ENCODE results near the gene NANOS2.
A peak's percentile ranks its signal among the peaks of the same experiment; 100 is the strongest.

Gene NANOS2

DNA sequence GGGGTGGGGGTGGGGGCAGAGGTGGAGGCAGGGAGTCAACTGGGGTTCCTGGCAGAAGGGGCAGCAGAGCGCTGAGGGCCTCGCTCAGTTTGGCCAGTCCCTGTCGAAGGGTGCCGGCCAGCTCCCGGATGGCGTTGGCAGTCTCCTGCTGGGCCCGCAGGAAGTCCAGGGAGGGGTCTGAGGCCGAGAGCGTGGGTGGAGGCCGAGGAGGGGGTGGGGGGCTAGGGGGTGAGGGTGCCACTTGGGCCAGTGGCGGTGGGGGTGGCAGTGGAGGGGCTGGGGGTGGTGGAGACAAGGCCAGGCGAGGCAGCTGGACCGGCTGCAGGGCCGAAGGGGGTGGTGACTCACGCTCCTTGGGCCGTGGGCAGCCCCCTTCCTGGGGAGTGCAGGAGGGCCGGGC lies 23.7 kb downstream of the NANOS2 start:
- no peak for DNase-seq

DNA sequence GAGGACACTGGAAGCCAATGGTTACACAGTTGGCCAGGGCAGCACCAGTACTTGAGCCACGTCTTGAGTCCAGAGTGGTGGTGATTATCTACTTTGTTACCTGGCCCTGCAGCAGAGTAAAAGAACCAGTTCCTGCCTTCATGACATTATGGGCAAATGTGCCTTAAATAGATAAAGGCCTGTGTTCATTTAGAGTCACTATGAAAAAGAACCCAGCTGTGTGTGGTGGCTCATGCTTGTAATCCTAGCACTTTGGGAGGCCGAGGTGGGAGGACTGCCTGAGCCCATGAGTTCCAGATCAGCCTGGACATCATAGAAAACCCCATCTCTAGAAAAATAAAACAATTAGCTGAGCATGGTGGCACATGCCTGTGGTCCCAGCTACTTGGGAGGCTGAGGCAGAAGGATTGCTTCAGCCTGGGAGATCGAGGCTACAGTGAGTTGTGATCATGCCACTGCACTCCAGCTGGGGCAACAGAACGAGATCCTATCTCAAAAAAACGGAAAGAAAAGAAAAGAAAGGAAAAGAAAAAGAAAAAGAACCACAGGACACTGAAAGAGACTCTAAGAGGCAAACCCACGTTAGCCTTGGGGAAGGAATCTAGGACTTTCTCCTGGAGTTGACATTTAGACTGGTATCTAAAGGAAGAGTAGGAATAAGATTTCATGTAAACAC lies 25.2 kb downstream of the NANOS2 start:
- no peak for DNase-seq

DNA sequence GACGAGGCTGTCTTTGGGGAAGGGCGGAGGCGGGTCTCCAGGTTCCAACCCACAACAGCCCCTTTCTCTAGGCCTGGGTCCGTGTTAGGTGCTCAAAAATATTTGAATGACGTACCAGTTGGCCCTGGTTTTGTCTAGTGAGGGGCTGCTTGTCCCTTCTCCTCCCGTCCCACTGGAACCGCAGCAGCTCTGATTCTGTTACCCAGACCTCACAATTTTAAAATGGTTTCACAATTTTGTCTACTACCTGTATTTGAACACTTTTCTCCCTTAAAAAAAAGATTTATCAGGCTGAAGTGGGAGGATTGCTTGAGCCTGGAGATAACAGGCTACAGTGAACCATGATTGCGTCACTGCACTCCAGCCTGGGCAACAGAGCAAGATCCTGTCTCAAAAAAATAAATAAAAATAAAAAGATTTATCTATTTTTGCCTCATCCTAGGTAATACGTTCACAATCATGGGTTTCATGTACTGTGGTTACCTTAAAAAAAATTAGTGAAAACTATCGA lies 27.3 kb downstream of the NANOS2 start:
- no peak for DNase-seq

DNA sequence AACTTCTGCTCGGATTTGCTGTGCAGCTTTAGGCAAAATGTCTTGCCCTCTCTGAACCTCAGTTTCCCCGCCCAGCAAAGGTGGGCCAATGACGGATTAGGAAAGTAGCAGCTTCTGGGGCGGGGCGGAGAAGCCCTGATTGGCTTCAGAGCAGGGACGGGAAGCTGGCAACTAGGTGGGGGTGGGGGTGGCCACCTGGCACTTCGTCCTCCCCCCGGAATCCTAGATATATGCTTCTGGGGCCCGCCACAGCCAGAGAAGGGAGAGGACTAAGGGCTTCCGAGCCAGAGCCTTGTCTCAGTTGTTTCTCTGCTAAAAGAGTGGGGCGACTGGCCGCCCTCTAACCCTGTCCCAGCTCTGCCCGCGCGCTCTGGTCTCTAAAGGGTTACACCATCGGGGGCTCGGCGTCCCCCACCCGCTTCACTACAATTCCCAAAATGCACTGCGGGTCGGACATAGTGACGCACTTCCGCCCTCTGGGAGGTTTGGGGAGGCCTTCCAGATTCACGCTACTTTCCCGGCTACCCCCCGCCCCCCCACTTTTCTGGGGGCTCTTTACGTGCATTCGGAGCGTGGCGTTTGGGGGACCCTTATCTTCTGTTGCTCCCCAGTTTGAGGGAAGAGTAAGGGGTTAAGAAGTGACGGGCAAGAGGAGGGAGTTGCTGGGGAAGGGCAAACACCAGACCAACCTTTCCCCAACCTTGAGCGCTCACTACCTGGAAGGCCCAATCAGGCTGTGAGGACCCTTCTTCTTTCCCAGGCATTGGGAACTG lies 28.0 kb downstream of the NANOS2 start:
- DNase-seq: peak; percentile 66 to 95 (median 83)

DNA sequence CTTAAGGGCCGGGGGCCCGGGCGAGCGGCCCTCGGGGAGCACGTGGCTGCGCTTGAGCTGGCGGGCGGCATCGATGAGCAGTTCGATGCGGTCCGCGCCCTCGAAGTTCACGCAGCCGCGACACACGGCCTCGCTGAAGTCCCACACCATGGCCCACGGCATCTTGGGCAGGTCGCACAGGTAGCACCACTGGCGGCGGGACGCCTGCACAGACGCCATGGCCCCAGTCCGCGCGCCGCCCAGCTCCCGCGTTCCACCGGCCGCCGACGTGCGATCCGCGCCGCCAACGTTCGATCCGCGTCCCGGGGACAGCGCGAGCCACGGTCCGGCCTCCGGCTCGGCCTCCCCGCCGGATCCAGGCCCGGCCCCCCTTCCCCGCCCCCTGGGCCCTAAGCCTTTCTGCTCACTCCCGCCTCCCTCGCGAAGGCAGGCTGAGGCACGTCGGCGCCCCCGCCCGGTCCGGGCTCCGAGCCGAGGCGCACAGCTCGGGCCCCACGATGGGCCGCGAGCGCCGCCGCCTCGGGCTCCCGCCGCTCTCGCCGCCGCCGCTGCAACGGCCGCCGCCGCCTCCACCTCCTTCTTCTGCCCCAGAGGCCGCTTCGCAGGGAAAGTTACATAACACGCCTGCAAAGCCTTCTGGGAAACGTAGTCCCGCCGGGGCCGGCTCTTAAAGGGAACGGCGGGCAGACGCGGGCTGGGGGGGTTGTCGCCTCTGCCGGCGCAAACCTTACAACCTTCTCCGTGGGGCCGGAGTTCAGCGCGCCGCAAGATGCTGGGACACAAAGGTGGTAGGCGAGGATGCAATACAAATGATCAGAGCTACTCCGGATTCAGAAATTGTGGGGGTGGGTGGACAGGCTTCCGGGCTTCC lies 28.8 kb downstream of the NANOS2 start, which contains the start of gene IRF2BP1:
TSS of gene IRF2BP1 (minus strand) at position 586 of the 871 bp plus-strand sequence. CDS start at position 219, 367 bp downstream.
- peak; percentile 75 to 91 (median 87) for DNase-seq

DNA sequence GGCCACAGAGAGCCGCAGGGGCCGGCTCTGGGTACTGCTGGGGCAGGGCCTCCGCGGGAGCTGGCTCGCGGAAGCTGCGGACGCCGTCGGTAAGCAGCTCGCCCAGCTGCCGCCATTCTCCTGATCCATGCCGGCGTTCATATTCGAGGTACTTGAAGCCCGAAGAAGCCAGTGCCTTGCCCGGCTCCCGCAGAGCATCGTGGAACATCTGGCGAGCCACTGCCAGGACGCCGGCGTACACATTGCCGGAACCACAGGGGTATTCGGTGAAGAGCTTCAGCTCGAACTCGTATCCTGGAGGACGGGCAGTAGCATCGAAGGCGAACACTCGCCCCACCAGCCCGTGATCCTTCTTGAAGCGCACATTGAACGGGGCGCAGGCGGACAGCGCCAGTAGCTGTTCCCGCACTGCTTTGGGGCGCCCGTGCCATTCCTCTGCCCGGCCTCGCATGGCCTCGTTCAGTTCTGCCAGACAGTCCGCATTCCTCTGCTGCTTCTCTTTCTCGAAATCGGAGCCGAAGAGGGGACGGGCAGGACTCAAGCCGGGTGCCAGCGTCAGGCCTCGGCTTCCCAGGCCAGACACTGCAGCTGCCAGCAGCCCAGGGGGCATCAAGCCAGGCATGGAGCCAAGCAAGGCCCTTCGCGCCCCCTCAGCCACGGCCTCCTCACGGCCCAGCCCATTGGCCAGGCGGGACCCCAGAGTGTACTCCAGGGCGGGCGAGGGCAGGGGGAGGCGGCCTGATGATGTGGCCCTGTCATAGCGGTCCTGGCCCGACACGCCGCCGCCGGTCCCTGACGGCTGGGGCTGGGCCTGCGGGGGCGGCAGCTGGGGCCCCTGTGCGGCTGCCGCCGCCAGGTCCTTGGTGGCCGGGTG lies 29.7 kb downstream of the NANOS2 start:
- no peak for DNase-seq

DNA sequence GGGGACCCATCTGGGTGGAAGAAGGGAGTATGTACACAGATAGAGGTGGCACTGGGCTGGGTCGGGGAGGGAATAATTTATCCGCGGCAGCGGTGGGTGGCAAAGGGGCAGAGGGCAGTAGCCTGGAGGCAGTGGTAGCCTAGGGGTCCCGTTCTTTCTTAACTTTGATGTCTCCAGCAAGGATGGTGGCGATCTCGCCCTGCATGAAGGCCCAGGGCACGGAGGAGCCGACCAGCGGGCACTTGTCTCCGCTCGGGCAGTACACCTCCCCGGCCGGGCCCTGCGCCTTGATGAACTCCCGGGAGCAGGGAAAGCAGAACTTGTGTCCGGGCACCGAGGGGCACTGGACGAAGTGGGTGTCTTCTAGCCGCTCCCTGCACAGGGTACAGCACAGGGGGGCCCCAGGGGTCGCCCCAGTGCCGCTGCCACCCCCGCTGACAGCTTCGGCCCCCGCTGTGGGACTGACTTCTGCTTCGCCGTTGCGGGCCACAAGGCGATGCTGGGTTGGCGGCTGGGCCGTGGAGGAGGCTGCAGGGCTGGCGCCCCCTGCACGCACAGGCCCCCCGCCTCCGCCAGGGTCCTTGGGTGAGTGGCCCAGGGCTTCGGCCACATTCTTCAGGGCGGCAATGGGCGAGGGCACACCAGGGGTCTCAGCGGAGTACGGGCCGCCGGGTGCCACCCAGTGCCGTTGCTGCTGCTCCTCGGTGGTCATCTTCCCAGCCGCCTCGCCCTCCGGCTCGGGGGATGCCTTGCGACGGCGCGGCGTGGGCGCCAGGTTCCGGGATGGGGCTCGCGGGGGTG lies 30.5 kb downstream of the NANOS2 start:
- no peak for DNase-seq

DNA sequence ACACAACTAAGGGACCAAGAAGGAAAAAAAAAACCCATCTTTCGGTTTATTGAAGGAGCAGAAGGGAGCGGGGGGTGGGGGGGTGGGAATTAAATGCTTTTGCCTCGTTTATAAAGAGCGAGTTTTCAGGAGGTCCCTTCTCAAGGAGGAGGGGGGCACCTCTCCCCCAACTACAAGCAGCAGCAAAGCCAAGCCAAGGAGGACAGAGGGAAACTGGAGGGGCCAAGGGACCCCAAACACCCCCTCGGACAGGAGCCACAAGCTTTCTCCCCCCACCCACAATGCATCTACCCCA lies 31.0 kb downstream of the NANOS2 start:
- DNase-seq: no peak

DNA sequence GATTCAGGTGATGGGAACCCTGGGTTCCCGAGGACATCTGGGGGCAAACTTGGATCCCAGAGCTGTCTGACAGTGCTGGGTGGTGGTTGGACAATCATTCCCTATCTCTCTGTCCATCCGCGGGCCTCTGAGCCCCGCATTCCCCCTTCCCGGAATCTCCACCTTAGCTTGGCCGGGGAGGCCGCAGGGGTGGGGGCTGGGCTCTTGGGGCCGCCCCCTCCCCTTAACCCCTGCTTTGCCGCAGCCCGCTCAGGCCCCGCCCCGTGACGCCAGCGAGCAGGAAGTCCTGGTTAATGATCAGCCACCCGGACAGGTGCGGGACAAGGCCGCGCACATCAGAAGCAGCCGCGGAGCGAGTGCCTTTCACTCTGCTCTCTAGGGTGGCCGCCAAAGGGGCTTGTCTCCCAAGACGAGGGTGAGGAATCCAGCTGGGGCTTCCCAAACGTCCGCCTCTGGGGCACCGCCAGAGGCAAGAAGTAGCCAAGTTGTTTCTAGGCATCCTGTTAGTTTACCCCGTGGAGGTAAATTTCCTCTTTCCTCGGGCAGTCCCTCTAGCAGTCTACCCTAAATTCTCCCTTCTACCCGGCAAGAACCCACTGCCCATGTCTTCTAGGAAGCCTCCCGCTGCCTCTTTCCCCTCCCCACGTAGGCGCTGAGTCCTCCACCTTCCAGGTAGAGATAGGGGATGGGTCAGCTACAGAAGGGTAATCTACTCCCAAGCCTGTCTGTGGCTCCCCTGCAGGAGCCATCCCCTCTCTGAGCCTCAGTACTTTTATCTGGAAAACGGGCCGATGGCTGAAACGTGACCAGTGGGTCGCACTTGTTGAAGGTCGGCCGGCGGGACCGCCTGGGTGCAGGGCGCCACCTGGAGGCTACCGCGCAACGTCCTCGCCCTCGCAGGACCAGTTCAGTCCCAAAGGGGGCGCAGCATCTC lies 31.7 kb downstream of the NANOS2 start:
- peak; percentile 66 to 84 (median 77) for DNase-seq

DNA sequence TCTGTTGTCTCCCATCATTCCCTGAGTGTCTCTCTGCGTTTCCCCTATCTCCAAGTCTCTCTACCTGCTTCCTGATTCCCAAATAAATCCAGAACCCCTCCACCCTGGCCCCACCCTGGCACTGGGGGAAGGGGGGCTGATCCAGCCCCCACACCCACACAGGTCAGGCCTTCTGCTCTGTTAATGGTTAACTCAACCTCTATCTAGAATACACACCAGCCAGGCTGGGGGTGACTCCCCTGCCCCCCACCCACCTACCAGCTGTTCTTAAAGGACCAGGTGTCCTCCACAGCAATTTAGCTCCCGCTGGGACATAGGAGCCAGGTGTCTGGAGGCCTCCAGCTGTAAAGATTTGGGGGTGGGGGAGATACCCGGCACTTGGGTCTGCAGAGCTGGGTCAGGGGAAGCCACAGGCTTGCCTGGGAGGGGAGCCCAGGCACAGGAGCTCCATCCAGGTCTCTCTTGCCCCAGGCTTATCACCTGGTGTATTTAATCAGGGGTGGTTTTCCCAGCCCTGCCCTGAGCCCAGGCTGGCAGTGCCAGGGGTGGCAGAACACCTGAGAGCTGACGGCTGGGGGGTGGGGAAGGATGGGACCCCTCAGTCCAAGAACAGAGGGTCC lies 32.6 kb downstream of the NANOS2 start:
- DNase-seq: no peak

DNA sequence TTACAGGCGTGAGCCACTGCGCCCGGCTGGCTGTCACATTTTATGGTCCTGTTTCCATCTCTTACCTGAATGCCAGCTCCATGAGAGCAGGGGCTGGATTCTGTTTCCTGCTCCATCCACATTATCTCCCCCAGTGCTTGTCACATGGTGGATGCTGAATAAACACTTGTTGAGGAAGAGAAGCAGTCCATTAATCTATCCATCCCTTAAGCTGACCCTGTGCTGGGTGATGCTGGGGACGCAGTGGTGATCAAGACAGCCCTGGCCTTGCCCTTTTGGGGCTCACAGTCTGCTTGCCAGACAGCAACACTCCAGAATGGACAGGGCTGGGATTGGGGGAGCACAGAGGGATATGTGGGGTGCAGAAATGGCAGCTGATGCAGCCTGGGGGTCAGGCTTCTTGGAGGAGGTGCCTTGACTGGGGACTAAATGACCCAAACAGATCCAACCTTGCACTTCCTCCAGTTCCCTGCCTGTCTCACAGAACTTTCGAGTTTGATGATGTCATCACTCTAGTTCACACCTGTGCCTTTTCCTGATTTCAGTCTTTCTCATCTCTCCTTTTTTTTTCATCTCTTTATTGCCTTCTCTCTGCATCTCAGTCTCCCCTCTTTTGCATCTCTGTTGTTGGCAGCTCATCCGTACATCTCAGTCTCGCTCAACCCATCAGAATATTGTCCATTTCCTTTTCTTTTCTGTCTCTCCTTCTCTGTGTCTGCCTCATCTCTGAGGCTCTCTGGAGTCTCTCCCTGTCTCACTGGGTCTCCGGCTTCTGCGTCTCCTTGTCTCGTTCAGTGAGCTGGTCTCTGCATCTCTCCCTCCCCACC lies 33.3 kb downstream of the NANOS2 start:
- no peak for DNase-seq

DNA sequence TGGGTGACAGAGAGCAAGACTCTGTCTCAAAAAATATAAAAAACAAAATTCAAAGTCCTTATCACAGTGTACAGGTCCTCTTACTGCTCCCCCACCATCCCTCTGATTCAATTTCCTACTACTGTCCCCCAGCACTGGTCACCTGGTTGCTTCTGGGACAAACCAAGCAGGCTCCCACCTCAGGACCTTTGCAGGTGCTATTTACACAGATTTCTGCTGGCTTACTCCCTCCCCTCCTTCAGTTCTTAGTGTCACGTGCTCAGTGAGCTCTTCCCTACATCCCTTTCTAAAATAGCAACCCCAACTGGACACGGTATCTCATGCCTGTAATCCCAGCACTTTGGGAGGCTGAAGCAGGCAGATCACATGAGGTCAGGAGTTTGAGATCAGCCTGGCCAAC lies 34.6 kb downstream of the NANOS2 start:
- no peak for DNase-seq

DNA sequence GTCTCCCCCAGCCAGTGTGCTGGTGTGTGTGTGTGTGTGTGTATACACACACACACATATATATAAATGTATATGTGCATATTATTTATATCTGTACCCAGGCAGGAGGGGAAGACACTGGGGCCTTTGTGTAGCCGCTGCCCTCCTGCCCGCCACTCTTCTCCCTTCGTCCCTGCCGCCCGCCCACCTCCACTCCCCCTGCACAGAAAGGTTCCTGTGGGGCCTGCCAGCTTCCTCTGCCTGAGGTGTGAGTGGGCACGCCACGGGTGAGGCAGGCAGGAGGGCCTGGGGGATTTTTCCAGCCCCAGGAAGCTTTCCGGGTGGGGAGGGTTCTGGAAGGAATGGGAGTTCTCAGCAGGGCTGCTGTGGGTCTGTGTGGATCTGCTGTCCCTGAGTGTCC lies 35.5 kb downstream of the NANOS2 start:
- DNase-seq: no peak

DNA sequence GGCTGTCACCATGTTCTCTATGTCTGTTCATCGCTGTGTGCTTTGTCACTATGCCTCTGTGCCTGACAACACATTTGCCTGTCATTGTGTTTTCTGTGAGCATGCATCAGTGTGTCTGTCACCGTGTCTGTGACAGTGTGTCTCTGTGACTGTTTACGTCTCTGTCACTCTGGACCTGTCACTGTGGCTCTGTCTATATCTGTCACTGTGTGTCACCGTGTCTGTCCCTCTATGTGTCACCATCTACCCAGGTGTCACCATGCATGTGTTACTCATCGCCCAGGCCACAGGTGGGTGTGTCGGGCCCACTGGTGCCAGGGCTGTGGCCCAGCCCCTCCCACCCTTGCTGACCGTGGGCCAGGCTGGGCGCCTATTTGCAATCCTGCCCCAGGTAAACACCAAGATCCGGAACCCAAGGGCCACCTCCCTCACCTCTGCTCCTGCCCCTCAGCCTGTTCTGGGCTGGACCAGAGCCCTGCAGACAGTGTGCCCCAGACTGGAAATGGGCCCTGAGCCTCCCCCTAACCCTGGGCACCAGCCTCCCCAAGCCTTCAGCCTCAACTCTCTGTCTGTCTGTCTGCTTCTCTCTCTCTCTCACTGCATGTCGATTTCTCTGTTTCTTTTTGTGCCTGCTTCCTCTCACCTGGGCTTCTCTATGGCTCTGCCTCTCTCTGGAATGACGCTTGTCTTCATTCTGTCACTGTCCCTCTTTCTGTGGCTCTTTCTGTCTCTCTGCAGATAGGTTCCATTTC lies 36.4 kb downstream of the NANOS2 start:
- DNase-seq: no peak

DNA sequence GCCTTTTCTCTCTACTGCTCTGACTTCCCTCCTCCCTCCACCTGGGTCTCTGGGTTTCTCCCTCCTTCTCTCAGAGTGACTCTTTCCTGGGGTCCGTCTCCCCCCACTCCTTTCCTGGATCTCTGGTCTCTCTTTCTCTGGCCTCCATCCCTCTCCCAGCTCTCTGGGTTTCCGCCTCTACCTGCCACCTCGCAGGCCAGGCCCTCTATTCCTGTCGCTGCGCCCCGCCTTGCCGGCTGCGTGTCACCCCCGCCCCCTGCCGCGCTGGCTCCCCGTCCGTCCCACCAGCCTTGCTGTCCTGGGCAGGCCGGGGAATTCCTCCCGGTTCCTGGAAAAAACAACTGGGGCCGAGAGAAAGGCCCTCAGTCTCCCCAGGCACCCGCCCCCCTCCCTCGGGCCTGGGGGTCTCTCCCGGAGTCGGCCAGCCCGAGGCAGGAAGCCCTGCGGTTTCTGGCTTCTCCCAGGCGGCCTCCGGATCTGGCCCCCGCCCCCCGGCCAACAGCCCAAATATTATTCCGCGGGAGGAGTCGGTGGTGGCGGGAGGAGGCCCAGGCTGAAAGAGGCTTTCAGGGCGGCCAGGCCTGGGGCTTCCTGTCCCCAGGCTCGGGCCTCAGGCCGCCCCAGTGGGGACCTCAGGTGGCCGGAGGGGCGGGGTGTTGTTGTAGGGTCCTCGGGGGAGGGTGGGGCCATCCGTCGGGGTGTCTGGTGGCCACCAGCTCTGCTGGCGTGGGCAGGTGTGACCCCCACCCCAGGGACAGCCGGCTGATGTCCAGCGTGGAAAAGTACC lies 38.0 kb downstream of the NANOS2 start:
- no peak for DNase-seq

DNA sequence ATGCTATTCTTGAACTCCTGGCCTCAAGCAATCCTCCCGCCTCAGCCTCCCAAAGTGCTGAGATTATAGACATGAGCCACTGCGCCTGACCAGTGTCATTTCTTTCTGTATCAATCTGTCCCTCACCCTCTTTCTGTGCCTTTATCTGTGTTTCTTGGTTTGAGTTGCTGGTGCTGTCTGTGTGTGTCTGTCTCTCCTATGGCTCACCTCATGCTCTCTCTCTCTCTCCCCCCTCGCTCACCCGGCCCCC lies 38.5 kb downstream of the NANOS2 start:
- DNase-seq: no peak

DNA sequence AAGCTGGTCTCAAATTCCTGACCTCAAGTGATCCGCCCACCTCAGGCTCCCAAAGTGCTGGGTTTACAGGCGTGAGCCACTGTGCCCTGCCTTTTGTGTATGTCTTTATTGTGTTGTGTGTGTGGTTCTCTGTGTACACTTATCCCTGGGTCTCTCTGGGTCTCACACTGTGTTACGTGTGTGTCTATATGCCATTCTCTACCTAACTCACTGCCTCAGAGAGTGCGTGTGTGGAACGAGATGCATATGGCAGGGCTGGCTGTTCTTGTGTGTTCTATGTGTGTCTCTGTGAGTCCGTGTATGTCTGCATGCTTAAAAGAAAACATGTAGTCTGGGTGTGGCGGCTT lies 40.0 kb downstream of the NANOS2 start:
- no peak for DNase-seq
